GM19452 (cell line): ENCODE data around the gene ANGPTL5.
"Not testable (repeated sequence)": the region's sequence is repeated elsewhere in the genome, so short reads cannot be mapped to it uniquely, and the experiment has no call there.

Experiments used
- ATAC-seq: cut with Tn5 transposase; IDR thresholded peaks from one replicate; pipeline ENCODE4 v1.9.1; 2021; ENCODE audit not compliant: unreplicated experiment

The ANGPTL5 gene

GRCh38 chr11:101889767-101890166, 26.6 kb downstream of the ANGPTL5 start:
- no peak for ATAC-seq

- no peak for ATAC-seq
These were observed 30.7 kb downstream of the ANGPTL5 start for GRCh38 chr11:101885631-101886030.

- no peak for ATAC-seq
These were observed 34.7 kb downstream of the ANGPTL5 start for GRCh38 chr11:101881586-101881985.

GRCh38 chr11:101880222-101880621, 36.1 kb downstream of the ANGPTL5 start:
- no peak for ATAC-seq

- ATAC-seq = no peak
These were observed 44.0 kb downstream of the ANGPTL5 start for GRCh38 chr11:101872171-101872882.

GRCh38 chr11:101870510-101870909, 45.8 kb downstream of the ANGPTL5 start:
- ATAC-seq = no peak

- ATAC-seq = no peak
These were observed 48.4 kb downstream of the ANGPTL5 start for GRCh38 chr11:101867951-101868350.

- no peak for ATAC-seq
These were observed 49.5 kb downstream of the ANGPTL5 start for GRCh38 chr11:101866619-101867491.

- ATAC-seq = no peak
These were observed 52.2 kb downstream of the ANGPTL5 start for GRCh38 chr11:101864098-101864497.

- ATAC-seq = no peak
These were observed 53.0 kb downstream of the ANGPTL5 start for GRCh38 chr11:101863361-101863760.

- ATAC-seq = no peak
These were observed 53.7 kb downstream of the ANGPTL5 start for GRCh38 chr11:101862391-101863233.

- ATAC-seq = peak; percentile 86
These were observed 55.5 kb downstream of the ANGPTL5 start for GRCh38 chr11:101860696-101861427.

- ATAC-seq = not testable (repeated sequence)
These were observed 64.1 kb downstream of the ANGPTL5 start for GRCh38 chr11:101852260-101852659.

- no peak for ATAC-seq
These were observed 68.1 kb downstream of the ANGPTL5 start for GRCh38 chr11:101848262-101848661.

- no peak for ATAC-seq
These were observed 71.7 kb downstream of the ANGPTL5 start for GRCh38 chr11:101844608-101845007.

- no peak for ATAC-seq
These were observed 75.6 kb downstream of the ANGPTL5 start for GRCh38 chr11:101840704-101841103.
